Lung microvascular endothelial cell (primary cell): ENCODE data around the gene SH3RF3. TPM values are rescaled to one million over a fixed set of nuclear protein-coding genes. Genes with fewer than 3 reads are reported as not detected.

Source experiments
- DNase-seq, 2 donors: peaks; one replicate each; pipeline versions ENCODE4 v3.0.0 to v3.0.0-alpha.2; 2010; ENCODE audit warnings: low read depth in 2 of 2
- total RNA-seq: library from RNA; depleted of rRNA; stranded (reverse); fragments of >200 nt; gene quantifications from 2 replicates; pipeline ENCODE4 v1.2.1, GENCODE V29; 2014

SH3RF3 gene
- total RNA-seq, 1 donor from 2014 or later: 7.3 TPM

DNA sequence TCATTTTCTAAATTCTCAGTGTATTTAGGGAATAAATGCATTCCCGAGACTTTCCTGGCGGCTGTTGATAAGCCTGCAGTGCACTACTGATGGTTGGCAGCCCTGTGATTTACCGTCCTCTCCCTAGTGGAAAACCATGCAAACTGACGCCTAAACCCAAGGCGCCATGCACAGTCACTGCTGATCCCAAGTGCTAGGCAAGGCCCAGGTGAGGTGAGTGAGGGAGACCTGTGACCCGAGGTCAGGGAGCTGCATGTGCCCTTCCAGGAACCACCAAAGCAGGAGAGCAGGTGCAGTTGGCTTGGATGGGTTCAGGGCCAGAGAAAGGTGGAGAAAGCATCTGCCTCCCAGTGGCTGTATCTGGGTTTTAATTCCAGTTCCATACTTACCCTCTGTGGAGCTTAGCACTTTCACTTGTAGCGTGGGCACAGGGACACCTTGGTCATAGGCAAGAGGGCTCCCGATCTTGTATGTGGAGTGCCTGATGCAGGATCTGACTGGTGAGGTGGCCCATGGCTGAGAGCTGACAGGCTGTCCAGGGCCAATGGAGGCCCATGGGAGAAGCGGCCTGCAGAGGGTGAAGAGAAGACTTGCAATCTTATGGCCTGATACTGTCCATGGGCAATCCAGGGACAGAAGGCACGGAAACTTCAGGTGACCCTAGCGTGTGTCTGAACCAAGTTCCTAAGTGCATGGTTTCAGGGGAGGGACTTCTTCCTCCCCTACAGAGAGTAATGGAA lies 131.3 kb downstream of the SH3RF3 start:
- no peak for DNase-seq

DNA sequence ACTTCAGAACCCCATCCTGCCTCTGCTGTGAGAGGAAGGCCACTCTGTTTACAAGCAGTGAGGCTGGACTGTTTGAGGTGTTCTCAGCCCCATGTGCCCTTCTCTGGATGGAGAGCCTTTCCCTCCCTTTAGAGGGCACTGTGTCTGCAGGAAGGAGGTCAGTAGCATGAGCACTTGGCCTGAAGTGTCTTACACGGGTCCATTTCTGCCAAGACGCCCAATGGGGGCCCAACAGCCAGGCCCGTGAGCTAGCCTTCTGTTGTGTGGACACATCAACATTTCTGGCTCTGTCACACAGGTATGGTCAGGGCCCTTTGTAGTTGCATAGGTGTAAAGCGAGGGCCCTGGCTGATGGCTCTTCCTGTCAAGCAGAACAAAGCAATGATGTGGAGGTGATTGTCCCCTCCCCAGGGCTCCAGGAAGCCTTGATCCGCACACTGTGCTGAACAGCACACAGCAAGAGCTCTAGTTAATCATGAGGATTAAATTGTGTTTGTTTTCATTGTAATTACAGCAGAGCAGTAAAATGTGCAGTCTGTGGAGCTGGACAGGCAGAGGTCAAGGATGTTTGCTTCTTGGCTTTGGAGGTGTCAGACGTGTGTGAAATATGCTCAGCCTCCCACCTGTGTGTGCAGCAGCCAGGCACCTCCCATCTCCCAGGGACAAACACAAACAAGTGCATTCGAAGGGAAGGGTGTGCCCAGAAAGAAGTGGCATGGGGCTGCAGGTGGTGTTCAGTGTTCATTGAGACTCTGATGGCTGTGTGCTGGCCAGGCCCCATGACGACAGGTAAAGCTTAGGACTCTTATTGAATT lies 132.1 kb downstream of the SH3RF3 start:
- peak in 1 of 2 donors; percentile 59 for DNase-seq

DNA sequence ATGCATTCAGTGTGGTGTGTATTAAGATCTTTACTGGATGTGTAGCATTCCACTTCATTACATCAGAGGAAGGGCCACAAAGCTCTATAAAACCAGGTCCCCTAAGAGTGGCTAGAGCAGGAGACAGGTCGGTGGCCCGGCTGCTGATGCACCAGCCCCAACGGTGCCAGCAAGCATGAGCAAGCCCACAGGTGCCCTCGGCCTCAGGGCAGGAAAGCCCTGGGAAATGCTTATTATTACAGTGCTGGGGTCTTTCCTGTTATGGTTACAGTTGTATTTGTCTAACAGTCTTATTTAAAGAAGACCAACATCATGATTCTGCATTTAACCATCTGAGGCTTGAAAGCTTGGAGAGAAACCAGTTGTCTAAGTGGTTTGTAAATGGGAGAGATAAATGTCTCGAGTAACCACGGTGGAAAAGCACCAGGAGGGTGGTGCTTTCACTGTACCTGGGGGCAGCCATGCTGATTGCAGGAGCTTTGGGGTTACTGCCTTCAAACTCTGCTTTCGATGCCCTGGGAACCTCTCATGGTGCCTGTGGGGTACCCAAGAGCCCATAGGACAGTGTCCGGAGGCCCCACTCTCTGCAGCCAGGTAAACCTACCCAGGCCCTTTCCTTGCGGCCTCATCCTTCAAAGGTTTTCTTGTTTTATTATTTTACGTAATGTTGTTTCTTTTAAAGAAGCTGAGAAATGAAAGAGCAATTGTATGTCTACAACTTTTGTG lies 133.1 kb downstream of the SH3RF3 start:
- DNase-seq: peak in 1 of 2 donors; percentile 83

DNA sequence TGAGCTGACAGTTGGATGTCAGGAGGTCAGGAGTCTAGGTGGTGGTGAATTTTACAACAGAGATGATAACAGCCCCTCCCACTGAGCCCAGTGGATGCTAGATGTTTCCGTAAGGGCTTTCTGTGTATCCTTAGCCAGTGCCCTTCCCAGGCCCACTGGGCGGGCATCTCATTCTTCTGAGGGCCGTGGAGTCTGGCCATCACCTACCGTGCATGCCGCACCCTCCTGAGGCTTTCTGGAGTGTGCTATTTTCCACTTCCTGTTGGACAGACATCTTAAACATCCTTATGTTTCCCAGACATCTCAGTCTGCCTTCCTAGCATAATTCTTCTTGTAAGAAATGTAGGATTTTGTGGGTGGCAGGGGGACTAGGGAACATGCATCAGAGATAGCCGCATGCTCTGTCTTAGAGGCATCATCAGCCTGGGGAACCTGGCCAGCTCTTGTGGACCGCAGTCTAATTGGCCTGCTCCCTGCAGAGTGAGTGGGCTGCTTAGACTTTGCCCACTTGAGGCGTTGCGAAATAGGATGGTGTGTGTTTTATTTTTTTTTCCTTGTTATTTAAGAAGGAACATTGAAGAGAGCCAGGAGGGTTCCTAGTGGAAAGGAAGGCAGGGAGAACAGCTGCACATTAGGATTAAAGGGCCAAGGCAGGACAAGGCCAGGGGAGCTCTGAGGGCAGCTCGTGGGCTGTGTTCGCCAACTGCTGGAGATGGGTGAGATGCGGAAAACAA lies 135.8 kb downstream of the SH3RF3 start:
- DNase-seq: no peak

DNA sequence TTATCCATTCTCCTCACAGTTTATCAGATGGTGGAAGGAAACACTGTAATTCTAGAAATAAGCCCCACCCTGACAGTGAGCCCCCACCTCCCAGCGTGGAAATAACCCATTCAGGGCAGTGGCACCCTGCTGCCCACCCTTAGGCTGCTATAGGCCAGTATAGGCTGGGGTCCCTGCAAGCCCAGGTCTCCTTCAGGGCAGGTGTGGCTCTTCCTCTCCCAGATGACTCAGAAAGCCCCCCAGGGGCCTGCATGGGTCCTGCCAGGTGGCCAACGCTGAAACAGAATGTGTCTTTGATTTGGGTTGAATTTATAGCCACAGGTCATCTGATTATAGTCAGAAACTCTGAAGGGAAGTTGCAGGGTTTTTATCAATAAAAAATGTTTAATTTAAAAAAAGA lies 136.4 kb downstream of the SH3RF3 start:
- no peak for DNase-seq

DNA sequence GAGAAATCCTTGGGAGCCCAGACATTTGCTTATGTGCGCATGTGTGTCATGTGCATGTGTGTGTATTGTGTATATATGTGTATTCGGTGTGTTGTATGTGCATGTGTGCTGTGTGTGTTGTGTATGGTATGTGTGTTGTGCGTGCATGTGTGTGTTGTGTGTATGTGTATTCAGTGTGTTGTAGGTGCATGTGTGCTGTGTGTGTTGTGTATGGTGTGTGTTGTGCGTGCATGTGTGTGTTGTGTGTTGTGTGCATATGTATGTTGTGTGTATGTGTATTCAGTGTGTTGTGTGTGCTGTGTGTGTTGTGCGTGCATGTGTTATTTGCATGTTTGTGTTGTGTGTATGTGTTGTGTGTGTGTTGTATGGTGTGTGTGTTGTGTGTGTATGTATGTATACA lies 136.9 kb downstream of the SH3RF3 start:
- DNase-seq: no peak

DNA sequence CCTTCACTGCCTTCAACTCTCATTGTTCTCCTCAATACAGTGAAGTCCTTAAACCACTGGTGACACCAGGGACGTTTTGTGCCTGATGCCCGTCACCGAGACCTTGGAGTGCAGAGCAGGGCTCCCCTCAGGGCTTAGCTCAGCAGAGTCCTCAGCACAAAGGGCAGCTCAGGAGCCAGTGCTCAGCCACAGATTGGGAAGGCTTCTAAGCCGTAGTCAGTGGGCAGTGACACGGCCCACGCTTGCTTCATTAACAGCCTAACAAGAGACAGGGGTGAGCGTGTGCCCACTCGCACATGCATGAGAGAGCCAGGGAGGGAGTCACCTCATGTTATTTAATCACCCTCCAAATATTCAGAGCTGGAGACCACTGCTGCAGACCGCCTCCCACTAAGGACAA lies 137.5 kb downstream of the SH3RF3 start:
- no peak for DNase-seq

DNA sequence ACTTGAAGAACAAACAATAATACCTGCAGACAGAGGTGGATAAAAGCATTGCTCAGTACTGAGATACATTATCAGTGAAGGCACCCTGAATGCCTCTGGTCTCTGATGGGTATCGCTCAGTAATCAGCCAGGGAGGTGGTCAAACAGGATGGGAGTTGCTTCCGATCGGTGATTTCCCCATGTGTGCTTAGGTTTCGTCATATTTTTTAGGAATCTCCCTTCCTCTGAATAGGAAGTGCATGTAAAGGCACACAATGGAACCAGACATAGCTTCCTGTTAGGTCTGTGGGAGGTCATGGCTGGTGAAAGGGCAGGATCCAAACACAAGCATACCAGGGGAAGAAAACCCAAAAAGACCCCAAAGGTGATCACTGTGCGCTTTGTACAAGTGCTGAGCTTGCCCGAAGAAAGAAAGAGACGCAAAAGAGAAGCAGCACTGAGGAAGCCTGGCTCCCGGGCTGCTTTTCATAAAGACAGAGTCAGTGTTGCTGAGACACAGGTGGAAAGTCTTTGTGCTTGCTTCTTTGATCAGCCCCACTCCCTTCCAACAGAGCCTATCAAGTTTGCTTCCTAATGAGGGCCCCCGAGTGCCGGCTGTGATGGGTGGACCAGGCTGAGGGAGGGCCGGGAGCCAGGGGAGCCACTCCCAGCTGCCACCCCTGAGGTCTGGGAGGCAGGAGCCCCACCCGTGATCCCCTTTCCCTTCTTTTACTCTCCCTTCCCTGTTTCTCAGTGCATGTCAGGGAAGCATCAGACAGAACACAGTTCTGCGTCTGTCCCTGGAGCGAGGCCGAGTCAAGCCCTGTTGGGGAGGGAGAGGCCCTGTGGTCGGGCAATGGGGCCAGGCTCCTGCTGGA lies 138.2 kb downstream of the SH3RF3 start:
- peak; percentile 92 to 96 for DNase-seq

DNA sequence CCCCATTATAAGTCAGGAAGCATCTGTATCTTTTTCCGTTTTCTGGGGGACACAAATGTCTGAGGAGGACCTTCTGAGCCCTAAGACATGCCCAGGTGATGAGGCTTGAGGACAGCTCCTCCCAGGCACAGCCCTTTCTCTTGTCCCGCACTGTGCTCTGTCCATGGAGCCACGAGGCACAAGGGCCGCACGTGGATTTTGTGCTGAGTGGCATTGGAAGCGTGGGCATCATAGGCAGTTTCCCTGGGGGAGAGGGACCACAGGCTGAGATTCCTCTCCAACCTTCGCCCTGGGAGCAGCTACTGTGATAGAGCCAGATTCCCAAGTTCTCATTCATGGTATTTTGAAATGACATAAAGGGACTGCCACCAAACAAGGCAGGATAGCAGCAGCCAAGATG lies 139.9 kb downstream of the SH3RF3 start:
- no peak for DNase-seq

DNA sequence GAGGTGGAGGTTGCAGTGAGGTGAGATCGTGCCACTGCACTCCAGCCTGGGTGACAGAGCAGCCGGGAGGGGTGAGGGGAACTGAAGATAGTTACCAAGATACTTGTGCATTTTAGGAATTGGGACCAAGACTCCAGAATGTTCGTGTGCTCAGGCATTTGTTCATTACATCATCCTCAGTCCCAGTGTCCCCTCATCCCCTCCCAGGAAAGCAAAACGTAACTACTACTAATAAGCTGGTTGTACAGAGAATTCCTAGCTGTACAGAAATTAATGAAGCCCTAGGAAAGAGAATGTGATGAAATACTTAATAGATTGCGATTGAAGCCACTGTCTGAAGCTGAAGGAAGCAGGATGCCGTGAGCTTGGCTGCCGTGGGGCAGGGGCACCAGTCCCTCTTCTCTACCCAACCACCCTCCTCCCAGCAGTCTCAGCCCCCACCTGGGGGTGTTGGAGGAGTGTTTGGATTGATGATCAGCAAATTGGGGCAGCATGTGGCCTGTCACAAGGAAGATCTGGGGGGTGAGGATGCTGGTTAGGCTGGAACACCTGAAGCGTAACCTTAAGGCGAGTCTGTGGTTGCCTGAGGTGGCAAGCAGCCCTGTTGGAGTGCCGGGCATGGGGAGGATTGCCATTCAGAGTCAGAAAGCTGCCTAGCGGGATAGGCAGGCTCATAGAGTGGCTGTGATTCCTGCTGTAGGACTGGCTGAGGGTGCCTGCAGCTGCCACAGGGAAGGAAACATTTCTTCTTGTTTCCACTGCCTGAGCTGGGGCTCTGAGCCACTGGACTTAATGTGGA lies 140.9 kb downstream of the SH3RF3 start:
- DNase-seq: no peak

DNA sequence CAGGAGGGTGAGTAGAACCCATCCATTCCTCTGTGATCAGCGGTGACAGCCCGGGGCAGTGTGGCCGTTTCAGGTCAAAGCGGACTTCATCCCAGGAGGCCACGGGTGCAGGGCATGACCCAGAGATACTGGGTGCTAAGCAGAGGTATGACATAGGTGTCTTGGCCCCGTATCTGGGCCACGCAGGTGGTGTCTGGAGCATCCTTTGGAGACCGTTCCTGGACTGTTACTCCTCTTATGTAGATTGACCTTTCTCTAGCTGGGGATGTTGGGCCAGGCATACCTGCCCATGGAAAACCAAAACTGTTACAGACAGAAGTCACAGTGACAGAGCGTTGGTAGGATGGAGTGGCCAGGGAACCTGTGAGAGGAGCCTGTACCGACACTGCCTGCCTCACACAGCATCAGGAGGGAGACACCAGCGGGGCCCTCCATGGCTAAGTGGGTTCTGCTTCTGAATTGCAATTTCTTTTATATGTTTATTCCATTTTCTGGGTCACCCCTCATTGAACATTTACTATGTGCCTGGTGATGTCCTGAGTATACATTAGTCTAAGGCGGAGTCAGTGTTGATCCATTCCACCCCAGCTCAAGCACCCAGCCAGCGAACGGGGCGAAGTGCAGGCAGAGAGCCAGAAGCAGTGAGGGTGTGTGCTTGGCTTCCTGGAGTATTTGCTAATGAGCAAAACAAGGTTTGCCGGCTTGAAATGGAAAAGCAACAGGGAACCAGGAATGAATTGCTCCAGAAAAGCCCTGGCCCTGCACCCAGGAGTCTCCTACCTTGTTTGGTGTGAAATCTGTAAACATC lies 141.7 kb downstream of the SH3RF3 start:
- peak in 1 of 2 donors; percentile 61 for DNase-seq

DNA sequence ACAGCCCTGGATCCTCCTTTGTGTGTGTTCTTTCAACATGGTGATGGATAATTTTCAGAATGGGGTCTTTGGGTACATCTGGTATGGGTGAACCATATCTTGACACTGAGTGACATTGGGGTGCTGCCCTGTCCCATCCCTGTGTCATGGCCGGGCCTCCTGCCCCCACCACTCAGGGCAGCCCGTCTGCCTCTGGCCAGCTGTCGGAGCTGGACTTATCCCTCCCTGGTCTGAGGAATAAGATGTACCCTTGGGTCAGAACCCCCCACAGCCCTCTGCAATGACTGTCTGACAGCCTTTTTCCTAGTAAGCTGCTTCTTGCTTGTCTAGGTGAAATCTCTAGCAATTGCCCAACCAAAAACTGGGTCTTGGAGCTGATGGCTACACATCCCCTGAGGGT lies 142.9 kb downstream of the SH3RF3 start:
- no peak for DNase-seq

DNA sequence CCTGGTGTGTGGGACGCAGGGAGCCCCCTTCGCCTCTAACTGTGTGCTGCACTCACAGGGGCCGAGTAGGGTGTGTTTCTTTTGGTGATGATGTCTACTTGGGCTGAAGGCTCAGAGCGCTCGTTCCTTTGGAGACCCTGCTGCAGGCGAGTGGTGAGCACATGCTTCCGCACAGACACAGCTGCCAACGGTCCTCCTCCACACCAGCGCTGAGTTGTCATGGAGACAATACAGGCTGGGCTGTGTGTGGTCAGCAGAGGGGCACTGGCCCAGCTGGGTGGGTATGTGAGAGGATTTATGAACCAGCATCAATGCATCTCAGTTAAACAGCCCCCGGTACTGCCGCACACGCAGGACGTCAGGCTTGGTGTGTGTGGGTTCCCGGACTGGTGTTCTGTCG lies 143.5 kb downstream of the SH3RF3 start:
- DNase-seq: no peak

DNA sequence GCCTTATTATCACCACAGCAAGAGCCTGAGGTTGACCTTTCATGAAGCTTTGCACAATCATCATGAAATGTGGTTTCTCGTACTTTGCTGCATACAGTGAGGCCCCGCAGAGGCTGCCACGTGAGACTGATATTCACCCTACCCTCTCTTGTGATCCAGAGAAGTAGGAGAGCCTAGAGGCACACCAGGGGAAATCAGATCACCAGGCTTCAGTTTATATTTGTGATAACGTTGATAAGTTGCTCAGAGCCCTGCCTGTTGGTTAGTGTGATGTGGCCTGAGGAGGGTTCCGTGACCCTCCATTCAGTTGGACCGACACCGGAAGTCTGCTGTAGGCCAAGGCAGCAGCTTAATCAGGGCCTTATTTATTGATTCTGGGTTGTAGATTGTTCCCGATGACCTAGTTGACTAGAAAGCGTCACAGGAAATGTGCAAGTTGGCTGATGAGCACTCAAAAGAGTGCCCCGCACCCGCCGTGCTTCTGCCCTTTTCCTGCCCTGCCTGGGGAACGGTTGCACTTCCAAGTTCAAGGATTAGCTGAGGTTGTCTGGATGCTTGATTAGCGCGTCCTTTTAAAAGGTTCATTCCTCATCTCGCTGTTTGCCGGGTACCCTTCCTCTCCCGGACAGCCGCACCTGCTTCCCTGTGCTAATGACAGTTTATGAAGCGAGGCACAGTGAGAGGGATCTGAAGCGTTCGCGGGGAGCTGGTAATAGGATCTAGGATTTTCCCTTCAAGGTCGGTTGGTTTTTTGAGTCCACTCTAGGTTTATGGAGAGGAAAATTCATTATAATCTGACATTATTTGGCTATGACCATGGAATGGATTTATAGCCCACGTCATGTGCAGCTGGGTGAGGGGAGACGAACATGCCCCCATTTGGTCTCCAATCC lies 146.4 kb downstream of the SH3RF3 start:
- DNase-seq: peak; percentile 51 to 91

DNA sequence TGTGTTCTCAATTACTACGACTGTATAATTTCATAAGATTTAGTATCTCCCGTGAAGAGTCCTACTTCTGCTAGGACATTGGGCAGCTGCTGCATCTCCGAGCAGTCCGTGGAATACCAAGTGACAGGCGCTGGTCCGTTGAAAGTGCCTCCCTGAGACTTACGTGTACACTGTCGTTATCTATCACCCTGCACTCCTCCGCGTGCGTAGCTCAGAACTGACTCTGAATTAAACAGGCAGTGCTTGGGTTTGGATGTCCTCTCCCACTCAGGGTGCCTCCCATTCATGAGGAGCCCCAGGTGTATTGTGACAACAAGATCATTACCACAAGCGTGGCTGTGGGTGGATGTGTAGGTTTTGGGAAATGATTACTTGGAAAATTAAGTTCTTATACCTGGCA lies 148.4 kb downstream of the SH3RF3 start:
- DNase-seq: no peak

DNA sequence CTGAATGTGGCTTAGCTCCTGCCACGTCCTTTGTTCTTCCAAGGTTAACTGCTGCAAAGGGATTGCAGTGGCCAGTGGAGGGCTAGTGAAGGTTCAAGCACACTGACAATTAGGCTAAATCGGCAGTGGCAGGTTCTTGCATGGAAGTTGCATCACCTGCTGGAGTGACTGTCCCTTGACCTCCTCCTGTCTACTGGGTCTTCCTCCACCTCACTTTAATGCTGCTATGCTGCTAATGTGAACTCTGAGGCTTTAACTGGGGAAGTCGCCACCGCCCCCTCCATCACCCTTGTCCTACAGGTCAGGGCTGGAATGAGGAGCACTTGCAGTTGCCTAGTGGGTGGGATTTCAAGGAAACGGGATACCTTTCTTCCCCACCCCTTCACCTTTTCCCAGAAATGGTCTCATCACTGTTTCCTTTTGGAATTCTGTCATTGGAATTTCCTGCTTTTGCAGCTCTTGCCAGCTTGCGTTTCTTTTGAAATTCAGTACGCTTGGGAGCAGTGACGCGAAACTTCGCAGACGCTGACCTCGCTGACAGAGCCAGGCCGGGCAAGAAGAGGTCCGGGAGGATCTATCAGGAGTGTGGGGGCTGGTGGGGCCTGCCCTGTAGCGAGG lies 150.3 kb downstream of the SH3RF3 start:
- peak; percentile 65 to 70 for DNase-seq

DNA sequence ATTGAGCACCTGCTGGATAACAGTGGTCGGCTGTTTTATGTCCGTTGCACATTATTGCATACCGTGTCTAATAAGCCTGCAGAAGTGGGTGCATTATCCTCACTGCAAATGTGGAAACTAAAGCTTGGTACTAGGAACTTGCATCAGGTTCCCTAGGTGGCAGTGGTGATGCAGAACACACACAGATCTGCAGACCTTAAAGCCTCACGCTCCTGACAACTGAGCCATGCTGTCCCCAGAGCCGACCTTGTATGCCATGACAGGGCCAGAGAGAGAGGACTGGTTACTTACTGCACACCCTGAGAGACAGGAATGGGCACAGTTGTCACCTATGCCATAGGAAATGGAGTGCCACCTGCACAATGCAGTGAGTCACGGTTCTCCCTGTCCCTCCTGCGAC lies 151.8 kb downstream of the SH3RF3 start:
- DNase-seq: peak; percentile 44 to 72
